GM12872 (cell line): ENCODE measurements around the gene SRP54.

Experiments
- TF ChIP-seq, protein P1 (sequence below): IDR thresholded peaks from 3 replicates; pipeline ENCODE4 v1.5.1; 2011; ENCODE audit warnings: low read depth, mild to moderate bottlenecking, low read length, moderate library complexity; ENCODE audit not compliant: insufficient read depth

The SRP54 gene

DNA sequence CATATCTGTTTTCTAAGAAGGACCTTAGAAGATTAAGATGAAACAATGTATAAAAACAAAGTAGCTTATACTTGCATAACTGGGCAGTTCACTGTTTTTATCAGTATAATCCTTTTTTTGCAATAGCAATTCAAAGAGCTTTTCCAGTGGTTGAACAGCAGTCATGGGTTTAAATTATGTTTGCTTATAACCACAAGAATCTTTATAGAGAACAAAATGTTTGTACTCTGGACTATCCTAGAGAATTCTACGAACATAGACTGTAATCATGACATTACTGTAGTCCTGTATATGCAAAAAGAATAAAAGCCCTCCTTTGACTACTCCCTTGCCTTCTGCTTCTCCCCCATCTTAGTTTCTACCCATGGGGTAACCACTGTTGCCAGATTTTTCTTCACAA, 69.0 kb downstream of the SRP54 start:
- TF ChIP-seq, protein P1, sequence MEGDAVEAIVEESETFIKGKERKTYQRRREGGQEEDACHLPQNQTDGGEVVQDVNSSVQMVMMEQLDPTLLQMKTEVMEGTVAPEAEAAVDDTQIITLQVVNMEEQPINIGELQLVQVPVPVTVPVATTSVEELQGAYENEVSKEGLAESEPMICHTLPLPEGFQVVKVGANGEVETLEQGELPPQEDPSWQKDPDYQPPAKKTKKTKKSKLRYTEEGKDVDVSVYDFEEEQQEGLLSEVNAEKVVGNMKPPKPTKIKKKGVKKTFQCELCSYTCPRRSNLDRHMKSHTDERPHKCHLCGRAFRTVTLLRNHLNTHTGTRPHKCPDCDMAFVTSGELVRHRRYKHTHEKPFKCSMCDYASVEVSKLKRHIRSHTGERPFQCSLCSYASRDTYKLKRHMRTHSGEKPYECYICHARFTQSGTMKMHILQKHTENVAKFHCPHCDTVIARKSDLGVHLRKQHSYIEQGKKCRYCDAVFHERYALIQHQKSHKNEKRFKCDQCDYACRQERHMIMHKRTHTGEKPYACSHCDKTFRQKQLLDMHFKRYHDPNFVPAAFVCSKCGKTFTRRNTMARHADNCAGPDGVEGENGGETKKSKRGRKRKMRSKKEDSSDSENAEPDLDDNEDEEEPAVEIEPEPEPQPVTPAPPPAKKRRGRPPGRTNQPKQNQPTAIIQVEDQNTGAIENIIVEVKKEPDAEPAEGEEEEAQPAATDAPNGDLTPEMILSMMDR = no peak

DNA sequence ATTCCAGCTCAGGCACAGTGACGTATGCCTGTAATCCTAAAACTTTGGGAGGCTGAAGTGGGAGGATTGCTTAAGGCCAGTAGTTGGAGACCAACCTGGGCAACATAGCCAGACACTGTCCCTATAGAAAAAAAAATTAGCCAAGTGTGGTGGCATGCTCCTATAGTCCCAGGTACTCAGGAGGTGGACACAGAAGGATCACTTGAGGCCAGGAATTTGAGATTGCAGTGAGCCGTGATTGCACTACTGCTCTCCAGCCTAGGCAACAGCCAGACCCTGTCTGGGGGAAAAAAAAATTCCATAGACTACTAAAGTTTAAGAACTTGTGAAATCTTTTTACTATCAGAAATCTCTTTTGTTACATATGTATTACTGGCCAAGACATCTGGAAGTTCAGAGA, 69.8 kb downstream of the SRP54 start:
- TF ChIP-seq, protein P1 = no peak

DNA sequence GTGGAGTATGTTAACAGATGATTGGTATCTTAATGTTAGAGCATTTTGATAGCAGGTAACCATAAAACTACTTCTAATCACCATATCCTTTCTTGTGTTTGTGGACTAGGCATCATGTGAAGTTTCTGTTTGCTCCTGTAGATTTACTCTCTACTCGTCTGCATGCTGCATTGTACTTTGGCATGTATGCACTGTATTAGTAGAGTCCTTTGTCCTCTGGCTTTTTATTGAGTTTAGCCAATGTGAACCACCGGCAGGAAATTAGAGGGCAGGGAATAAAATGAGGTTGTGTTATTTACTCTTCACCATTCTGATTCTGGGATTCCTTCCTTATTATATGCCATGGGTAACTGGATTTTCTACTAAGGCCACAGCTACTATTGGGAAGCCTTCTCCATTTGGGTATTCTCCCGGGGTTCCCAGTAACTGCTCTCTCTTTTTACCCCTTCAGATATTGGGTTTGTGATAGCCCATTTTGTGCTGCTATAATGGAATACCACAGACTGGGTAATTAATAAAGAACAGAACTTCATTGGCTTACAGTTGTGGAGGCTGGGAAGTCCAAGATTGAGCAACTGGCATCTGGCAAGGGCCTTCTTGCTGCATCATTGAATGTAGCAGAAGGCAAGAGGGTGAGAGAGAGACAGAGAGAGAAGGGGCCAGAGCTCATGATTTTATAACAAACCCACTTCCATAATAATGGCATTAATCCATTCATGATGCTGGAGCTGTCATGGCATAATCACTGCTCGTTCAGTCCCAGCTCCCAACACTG, 85.6 kb downstream of the SRP54 start:
- TF ChIP-seq, protein P1 = no peak

DNA sequence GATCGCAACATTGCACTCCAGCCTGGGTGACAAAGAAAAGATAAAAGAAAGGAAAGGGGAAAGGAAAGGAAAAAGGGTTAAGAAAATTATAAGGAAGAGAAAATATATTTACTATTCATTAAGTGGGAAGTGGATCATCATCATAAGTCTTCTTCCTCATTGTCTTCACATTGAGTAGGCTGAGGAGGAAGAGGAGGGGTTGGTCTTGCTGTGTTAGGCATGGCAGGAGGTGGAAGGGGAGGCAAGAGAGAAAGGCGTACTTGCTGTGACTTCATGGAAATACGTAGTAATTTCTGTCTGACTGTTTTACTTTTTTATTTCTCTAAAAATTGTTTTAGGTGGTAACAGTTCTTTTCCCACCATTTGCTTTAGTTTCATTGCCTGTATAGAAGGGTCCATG, 89.4 kb downstream of the SRP54 start:
- TF ChIP-seq, protein P1 = no peak

DNA sequence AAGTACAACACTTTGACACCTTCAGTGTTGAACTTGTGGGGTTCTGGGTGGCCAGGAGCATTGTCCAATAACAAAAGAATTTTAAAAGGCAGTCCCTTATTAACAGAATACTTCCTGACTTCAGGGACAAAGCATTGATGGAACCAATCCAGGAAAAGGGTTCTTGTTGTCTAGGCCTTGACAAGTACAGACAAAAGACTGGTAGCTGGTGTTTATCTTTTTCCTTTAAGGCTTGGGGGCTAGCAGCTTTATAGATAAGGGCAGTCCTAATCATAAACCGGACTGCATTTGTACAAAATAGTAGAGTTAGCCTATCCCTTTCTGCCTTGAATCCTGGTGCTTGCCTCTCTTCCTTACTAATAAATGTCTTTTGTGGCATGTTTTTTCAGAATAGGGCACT, 90.7 kb downstream of the SRP54 start:
- TF ChIP-seq, protein P1 = no peak

DNA sequence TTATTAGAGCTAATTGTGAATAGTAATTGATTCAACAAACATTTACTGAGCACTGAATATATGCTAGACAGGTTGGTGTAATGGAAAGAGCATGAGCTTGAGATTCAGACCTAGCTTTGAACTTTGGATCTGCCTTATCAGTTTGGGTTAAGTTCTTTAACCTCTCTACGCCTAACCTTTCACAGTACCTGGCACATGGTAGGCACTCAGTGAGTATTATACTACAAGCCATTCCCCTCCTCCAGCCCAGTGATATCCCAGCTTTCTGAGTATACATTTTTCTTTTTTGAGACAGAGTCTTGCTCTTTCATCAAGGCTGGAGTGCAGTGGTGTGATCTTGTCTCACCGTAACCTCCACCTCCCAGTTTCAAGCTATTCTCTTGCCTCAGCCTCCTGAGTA, 95.3 kb downstream of the SRP54 start:
- TF ChIP-seq, protein P1 = no peak
